GM13976 (cell line): Measurements from ENCODE around the gene CSNK2B.

Source experiments
- DNase-seq: peaks from one replicate; pipeline ENCODE4 v3.0.0; 2012; ENCODE audit warnings: low spot score
- in situ Hi-C: fragments of 300-500 bp; cut with MboI; formaldehyde crosslinking; loops from one replicate; pipeline ENCODE4 v1.12.0; 2022; ENCODE audit warnings: low sequenced_read_pairs, mixed read lengths, inconsistent platforms; ENCODE audit not compliant: unreplicated experiment
- TF ChIP-seq, protein P1 (sequence below): IDR thresholded peaks from 2 replicates; pipeline ENCODE4 v1.5.1; 2012; ENCODE audit warnings: borderline replicate concordance, mild to moderate bottlenecking; ENCODE audit not compliant: insufficient read depth; ENCODE audit errors: extremely low read depth, missing control alignments, control extremely low read depth

Gene CSNK2B

DNA sequence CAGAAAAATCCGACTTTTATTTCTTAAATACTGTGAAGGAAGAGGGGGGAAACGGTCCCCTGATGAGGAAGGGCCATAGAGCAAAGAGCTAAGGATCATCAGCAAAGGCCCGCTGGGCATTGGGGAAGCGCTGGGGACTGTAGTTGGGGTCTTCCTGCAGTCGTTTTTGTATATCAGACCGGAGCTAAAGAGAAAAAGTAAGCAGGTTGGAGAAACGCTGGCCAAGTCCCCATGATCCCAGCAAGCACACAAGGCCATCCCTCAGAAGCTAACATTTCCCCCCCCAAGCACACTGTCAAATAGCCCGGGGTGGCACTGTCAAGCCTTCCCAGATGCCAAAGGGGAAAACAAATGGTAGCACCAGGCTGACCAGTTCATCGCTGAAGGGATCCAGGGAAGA, 26.8 kb upstream of the CSNK2B start:
- in situ Hi-C loops, result no loop called here
- TF ChIP-seq, protein P1, sequence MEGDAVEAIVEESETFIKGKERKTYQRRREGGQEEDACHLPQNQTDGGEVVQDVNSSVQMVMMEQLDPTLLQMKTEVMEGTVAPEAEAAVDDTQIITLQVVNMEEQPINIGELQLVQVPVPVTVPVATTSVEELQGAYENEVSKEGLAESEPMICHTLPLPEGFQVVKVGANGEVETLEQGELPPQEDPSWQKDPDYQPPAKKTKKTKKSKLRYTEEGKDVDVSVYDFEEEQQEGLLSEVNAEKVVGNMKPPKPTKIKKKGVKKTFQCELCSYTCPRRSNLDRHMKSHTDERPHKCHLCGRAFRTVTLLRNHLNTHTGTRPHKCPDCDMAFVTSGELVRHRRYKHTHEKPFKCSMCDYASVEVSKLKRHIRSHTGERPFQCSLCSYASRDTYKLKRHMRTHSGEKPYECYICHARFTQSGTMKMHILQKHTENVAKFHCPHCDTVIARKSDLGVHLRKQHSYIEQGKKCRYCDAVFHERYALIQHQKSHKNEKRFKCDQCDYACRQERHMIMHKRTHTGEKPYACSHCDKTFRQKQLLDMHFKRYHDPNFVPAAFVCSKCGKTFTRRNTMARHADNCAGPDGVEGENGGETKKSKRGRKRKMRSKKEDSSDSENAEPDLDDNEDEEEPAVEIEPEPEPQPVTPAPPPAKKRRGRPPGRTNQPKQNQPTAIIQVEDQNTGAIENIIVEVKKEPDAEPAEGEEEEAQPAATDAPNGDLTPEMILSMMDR, result no peak
- no peak for DNase-seq

DNA sequence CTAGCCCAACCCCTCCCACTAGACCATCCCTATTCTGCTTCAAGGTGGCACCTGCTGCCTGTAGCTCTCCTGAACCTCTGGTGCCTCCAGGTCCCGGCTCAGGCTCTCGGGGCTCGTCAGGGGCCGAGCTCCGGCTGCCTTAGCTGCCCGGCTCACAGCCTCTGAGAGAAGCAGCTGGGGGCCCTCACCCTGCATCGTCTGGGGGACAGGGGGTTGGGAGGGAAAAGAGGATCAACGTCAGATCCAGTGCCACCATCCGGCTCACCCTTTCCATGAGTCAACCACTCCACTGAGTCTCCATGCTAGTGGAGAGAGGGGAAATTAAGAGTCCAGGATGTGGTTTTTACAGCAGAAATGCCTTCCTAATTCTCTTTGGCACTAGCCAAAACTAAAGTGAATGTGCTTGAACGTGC, 26.4 kb upstream of the CSNK2B start:
- TF ChIP-seq, protein P1, result no peak
- DNase-seq, result no peak
- in situ Hi-C loops, result no loop called here

DNA sequence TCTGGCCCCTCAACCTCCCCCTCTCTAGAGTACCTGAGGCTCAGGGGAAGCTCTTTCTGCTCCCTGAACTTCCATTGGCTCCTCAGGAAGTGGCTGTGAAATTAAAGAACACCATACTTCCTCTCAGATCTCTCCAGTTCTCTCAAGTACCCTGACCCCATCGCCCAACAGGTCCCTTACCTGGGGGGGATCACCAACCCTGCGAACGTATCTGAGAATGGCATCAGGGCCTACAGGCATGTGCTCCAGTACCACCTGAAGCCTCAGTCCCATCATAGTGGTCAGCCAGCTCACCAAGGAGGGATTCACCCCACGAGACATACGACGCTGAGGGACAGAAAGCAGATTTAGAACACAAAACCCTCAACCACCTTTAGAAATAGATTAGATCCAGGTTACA, 25.3 kb upstream of the CSNK2B start:
- in situ Hi-C loops, result no loop called here
- no peak for DNase-seq
- TF ChIP-seq, protein P1, result no peak

DNA sequence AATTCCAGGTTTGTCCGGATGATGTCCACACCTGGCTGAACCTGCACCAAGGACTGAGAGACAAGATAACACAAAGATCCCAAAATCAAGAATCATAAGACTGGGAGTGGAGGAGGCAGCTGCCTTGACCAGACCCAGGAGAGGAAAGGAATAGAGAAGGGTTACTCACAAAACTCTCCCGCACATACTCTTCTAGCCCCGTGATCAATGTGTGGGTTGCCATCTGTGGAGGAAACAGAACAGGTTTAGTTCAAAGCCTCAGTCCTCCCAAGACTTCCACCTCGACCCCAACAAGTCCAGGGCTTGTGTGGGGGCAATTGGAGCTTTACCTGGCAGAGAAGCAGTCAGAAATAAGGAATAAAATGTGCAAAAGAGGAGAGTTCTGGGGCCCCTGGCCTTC, 24.5 kb upstream of the CSNK2B start:
- in situ Hi-C loops, result no loop called here
- DNase-seq, result no peak
- TF ChIP-seq, protein P1, result no peak

DNA sequence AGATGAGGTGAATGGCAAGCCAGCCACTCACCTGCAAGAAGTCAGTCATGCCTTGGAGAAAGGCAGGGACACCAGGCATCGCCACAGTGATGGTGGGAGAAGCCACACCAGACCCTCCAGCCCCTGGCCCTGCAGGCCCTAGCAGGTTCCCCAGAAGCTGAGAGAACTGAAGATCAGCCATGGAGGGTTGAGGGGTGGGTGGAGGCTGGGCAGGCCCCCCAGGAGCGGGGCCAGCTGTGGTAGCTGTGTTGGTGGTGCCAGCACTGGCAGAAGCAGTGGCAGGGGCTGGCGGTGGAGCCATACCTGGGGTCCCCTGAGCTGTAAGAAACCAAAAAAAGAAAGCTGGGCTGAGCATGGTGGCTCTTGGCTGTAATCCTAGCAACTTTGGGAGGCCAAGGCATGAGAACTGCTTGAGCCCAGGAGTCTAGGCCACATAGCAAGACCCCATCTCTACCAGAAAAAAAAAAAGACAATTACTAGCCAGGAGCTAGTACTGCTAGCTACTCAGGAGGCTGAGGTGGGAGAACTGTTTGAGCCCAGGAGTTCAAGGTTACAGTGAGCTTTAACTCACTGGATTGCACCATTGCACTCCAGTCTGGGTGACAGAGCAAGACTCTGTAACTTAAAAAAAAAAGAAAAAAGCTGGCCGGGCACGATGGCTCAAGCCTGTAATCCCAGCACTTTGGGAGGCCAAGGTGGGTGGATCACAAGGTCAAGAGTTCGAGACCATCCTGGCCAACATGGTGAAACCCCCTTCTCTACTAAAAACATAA, 22.9 kb upstream of the CSNK2B start:
- in situ Hi-C loops, result no loop called here
- TF ChIP-seq, protein P1, result no peak
- no peak for DNase-seq

DNA sequence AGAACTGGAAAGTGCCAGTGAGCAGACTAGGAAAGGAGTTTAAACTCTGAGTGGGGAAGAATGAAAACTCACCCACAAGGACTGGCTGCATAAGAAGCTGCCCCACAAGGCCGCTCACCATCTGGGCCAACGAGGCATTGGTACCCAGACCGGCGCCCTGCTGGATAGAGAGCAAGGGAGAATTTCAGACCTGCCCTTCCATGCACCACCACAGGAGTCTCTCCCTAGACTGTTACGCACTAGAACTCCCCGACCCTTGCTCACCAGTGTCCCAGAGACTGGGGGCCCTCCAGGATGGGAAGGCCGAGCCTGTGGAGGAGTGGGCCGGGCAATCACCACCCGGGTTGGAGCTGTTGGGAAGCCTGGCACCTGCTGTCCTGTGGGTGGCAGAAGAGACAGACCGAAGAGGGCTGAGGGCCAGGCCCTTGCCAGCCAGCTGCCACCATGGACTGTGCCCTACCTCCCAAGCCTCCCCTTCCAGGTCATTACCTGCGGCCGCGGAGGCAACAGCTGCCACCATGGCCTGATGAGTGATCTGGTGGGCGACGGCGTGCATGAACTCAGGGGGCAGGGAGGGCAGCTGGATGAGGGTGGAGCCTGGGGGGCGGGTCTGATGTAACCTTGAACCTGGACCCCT, 21.9 kb upstream of the CSNK2B start:
- in situ Hi-C loops, result no loop called here
- TF ChIP-seq, protein P1, result no peak
- no peak for DNase-seq
